NCI-H2196 treated with DMSO at 0.1 percent for 48 hours (cell line): ENCODE results near the gene HCAR2.
"Not testable (repeated sequence)": the region's sequence is repeated elsewhere in the genome, so short reads cannot be mapped to it uniquely, and the experiment has no call there.

Experiments
- DNase-seq: peaks from one replicate; lab custom pipeline; 2025; ENCODE audit not compliant: unreplicated experiment; lab: John Stamatoyannopoulos, UW

HCAR2 gene

DNA sequence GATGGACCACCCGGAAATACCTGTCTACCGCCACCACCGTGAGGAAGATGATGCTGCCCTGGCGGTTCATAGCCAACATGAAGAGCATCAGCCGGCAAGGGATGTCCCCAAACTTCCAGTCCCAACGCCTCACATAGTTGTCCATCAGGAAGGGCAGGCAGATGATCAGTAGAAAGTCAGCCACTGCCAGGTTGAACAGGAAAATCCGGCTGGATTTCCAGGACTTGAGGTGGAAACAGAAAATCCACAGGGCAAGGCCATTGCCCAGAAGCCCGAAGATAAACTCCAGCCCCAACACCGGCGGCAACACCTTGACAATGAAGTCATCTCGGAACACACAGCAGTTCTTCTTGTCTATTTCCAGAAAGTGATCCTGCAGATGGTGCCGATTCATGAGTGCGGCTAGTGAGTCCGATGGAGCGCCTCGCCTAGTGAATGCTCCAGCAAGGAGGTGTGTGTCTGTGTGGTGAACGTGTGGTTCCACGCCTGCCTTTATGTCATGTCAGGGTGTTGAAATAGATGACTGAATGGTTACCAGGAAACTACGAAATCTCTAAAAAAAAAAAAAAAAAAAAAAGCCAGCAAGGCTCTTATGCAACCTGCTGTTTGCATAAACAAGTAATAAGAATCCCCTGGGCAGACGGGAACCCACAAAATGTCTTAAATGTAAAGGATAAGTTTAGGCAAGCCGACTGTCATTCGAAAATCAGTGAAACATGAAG, at the start of gene HCAR2:
TSS of gene HCAR2 (minus strand) at position 468 of the 722 bp plus-strand sequence. CDS start at position 394, 74 bp downstream.
- not testable (repeated sequence) for DNase-seq

DNA sequence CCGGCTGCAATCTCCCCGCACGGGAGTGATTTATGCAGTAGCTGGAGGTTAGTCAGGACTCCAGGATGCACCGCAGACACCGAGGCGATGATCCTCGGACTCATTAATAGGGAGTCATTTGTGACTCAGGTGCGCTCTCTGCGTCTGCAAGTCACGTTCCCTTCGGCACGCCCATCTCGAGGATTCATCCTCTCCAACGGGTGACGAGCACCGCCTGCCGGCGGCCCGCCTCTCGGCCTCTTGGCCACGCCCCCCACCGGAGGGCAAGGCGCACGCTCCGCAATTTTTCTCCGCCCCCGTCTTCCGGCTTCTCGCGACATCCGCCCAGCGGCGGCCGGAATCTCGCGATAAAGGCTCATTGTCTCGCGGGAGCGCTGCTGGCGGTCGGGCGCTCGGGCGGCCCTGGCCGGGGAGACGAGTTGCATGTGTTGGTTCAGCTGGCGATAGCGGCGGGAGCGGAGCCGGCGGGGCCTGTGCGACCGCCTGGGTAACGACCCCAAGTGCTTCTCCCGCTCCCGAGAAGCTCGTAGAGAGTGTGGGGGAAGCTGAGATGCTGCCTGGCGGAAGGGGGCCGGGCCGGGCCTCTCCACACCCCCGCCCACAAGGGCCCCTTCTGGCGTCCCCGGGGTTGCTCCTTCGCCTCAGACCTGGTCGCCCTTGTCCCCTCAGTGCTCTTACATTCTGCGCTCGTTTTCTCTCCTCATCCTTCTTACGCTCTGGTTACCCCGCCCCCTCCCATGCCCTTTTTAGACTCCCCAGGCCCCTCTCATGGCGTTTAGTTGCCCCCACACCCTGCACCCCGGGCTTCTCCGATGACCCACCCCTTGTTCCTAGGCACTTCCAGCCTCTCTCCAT, 49.5 kb upstream of the HCAR2 start, which contains the start of gene DENR:
TSS of gene DENR (plus strand) at position 361 of the 855 bp plus-strand sequence. CDS start 878 bp downstream, outside the sequence.
- peak; percentile 95 for DNase-seq

- not testable (repeated sequence) for DNase-seq
Observed at GRCh38 chr12:122750781-122751515, 47.8 kb upstream of the HCAR2 start.

GRCh38 chr12:122749569-122750332, 46.6 kb upstream of the HCAR2 start:
- no peak for DNase-seq

GRCh38 chr12:122747224-122748135, 44.3 kb upstream of the HCAR2 start:
- no peak for DNase-seq

DNA sequence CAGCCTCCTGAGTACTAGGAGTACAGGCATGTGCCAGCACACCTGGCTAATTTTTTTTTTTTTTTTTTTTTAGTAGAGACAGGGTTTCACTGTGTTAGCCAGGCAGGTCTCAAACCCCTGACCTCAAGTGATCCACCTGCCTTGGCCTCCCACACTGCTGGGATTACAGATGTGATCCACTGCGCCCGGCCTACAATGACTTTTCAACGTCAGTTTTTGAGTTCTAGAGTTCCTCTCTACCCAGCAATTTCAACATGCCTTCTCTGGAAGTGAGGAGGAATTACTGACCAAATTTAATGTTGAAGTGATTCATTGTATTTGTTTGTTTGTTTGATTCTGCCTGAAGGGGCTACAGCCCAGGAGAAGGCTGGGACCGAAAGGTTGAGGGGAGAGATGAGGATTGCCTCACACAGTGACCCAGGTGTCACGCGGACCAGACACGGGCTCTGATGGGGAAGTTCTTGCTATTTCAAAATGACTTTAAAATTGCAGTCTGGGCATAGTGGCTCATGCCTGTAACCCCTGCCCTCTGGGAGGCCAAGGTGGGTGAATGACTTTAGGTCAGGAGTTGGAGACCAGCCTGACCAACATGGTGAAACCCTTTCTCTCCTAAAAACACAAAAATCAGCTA, 40.9 kb upstream of the HCAR2 start:
- no peak for DNase-seq

DNA sequence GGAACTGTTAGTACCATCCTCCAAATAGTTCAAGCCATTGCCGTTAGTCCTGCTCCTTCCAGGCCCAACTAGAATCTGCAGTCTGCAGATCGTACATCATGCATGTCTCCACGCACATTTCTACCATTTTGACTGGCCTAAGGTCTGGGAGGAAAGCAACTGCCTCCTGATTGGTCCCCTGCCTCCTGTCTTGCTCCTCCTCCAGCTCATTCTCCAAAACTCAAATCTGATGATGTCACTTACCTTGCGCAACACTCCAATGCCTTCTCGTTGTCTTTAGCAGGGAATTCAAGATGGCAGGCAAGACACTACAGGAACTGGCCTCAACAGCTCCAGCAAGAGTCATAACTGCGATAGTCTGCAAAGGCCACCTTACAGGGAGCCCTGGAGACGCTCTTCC, 37.2 kb upstream of the HCAR2 start:
- DNase-seq = no peak

DNA sequence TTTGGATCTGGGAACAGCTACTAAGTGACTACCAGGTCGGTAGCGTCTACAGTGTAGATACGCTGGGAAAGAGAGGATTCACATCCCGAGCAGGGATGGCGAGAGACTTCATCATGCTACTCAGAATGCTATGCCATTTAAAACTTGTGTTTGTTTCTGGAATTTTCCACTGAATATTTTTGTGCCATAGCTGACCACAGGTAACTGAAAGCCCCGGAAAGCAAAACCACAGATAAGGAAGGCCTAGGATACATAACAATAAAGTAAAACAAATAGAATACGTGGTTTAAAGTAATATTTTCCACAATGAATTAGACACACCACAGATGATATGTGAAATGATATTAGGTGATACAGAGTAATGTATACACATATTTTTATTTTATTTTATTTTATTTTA, 35.4 kb upstream of the HCAR2 start:
- no peak for DNase-seq

- DNase-seq = no peak
Observed at GRCh38 chr12:122732611-122733010, 29.5 kb upstream of the HCAR2 start.

DNA sequence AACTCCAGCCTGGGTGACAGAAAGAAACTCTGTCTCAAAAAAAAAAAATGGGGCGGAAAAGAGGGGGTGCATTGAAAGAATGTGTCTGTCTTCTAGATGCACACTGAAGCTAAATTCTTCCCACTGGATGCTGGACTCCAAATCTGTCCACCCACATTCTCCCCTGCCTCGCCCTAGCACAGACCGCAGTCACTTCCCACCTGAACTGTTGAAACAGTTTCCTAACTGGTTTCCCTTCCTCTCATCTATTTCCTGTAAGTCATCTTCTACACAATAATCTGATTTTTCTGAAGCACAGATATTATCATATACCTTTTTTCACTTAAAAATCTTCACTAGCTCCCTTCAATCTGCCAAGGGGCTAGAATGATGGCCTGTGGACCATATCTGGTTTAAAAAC, 29.0 kb upstream of the HCAR2 start:
- DNase-seq = no peak

DNA sequence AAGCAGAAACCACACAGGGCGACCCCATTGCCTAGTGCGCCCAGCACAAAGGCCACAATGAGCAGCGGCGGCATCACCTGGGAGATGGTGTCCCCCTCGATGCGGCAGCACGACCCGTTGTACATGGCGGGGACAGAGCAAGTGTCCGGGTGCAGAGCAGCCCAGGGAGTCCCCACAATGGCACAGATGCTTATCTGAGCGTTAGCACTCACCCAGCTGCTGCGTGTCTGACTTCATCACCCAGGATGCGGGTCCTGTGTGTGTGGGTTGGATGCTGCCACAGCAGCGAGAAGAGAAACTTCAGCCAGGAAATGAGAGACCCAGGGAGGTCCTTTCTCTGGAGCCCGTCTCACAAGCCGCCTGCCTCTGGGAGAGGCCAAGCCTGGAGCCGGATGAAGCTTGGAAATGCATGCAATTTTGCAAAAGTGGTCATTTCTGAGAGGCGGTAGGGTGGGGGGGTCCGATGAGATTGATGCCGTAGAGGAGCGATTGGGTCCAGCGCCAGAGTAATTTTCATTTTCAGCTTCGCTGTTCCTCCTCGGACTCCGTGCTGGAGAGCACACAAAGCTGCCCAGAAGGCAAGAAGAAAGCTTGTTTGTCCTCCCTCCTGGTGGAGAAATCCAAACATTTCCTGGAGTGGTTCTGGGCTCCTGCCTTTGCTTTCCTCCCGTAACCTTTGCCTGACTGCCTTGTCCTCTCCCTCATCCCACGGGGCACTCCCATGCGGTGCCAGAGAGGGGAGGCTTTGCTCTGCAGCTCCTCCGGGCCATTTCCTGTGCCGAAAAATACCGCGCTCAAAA, 27.3 kb upstream of the HCAR2 start, which contains the start of gene HCAR1:
TSS of gene HCAR1 (minus strand) at position 630 of the 800 bp plus-strand sequence. CDS start at position 125, 505 bp downstream.
- DNase-seq = no peak

GRCh38 chr12:122729583-122730214, 26.5 kb upstream of the HCAR2 start:
- DNase-seq = no peak

- DNase-seq = no peak
Observed at GRCh38 chr12:122726080-122726558, 23.0 kb upstream of the HCAR2 start.

- DNase-seq = no peak
Observed at GRCh38 chr12:122725452-122726079, 22.4 kb upstream of the HCAR2 start.

DNA sequence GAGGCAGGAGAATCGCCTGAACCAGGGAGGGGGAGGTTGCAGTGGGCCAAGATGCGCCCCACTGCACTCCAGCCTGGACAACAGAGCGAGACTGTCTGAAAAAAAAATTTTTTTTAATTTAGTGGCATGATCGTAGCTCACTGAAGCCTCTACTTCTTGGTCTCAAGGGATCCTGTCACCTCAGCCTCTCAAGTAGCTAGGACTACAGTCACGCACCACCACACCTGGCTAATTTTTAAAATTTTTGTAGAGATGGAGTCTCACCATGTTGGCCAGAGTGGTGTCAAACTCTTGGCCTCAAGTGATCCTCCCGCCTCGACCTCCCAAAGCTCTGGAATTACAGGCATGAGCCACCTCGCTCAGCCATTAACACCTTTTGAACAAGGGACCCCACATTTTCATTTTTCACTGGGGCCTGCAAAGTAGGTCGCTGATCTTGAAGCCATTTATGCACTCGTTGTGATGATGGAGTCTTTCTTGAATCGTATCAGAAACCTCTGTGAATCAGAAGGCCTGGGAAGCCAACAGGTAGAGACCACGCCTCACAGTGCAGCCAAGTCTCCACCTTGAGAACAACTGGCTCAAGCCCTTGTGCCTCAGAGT, 21.6 kb upstream of the HCAR2 start:
- no peak for DNase-seq

DNA sequence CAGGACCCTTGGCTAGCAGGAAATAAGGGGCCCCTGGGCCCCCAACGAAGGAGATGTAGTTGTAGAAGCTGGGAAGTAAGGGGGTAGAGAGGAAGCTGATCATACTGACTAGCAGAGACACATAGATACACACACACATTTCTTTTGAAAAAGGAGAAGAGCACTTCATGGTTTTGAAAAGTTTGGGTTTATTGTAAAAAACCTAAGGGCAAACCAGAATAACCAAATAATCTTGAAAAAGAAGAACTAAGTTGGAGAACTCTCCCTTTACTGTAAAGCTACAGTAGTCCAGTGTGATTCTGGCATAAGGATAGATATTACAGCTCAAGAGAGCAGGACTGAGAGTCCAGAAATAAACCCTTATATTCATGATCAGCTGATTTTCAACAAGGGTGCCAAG, 19.2 kb upstream of the HCAR2 start:
- no peak for DNase-seq
